ENCODE results near the gene COMMD6. TPM values are rescaled to one million over a fixed set of nuclear protein-coding genes. Genes with fewer than 3 reads are reported as not detected.
A peak's percentile ranks its signal among the peaks of the same experiment; 100 is the strongest.

Gene COMMD6
- total RNA-seq, 3 donors from 2014 or later (not counting 1 experiment from before 2014, with no cell fraction given) = 111 to 149 (median 118) TPM

- intact Hi-C loops (cut with micrococcal nuclease) = no loop called here
- H3K36me3 Mint-ChIP-seq = no peaks in the 10 kb centered on the region
- WGBS (ENCODE audit: insufficient coverage) = 67% methylated on average over 3 of the region's 4 CpGs
- peaks cover 21 to 24% of the 10 kb centered on the region in 2 donors for H3K4me1 Mint-ChIP-seq
- peaks cover 0 to 2% of the 10 kb centered on the region in 2 donors for H3K27me3 Mint-ChIP-seq (ENCODE audit: low read depth in 2 of 2)
- H3K36me3 ChIP-seq (ENCODE audit: control insufficient read depth, insufficient read depth, low read length) = no peaks in the 10 kb centered on the region
- H3K4me1 ChIP-seq (ENCODE audit: control insufficient read depth, insufficient read depth, low read length) = peaks cover 9% of the 10 kb centered on the region
- TF ChIP-seq CTCF (IDR thresholded peaks at IDR 0.05) = no peak
- ATAC-seq (no peak), DNase-seq (no peak)
- no peak overlapping the region for H3K4me3 ChIP-seq (ENCODE audit: low read length)
- no peak overlapping the region for H3K4me3 Mint-ChIP-seq
- no peaks in the 10 kb centered on the region for H3K9me3 ChIP-seq (ENCODE audit: control insufficient read depth, insufficient read depth, low read length)
- H3K27ac Mint-ChIP-seq = no peak overlapping the region
- no peaks in the 10 kb centered on the region for H3K27me3 ChIP-seq (ENCODE audit: control insufficient read depth, insufficient read depth, low read length)
- H3K27ac ChIP-seq (ENCODE audit: low read length) = no peak overlapping the region
- no peaks in the 10 kb centered on the region for H3K9me3 Mint-ChIP-seq
Observed at GRCh38 chr13:75541287-75541686, 3.6 kb upstream of the COMMD6 start.

DNA sequence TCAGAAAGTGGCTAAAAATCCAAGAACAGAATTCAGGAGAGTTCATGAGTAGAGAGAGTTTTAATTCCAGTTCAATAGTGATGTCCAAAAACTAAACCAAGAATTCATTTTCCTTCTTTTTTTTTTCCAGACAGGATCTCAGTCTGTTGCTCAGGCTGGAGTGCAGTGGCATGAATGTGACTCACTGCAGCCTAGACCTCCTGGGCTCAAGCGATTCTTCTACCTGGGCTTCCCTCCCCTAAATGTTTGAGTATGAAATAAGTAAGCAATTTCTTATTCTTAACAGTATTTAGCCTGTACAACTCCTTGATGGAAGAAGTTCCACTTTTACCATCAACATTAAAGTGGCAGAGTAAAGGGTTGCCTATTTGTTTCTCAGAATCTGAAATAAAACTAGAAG lies 3.8 kb downstream of the COMMD6 start:
- peaks cover 68 to 69% of the 10 kb centered on the region in 2 donors for H3K4me1 Mint-ChIP-seq
- no peaks in the 10 kb centered on the region for H3K36me3 Mint-ChIP-seq
- intact Hi-C loops (cut with micrococcal nuclease) = no loop called here
- peaks cover 17% of the 10 kb centered on the region for H3K36me3 ChIP-seq (ENCODE audit: control insufficient read depth, insufficient read depth, low read length)
- H3K4me1 ChIP-seq (ENCODE audit: control insufficient read depth, insufficient read depth, low read length) = peaks cover 9% of the 10 kb centered on the region
- no peak for TF ChIP-seq CTCF (IDR thresholded peaks at IDR 0.05)
- no peaks in the 10 kb centered on the region for H3K27me3 ChIP-seq (ENCODE audit: control insufficient read depth, insufficient read depth, low read length)
- ATAC-seq (no peak), DNase-seq (no peak)
- no peak overlapping the region for H3K4me3 ChIP-seq (ENCODE audit: low read length)
- no peak overlapping the region for H3K27ac Mint-ChIP-seq
- no peaks in the 10 kb centered on the region for H3K9me3 Mint-ChIP-seq
- no peaks in the 10 kb centered on the region for H3K27me3 Mint-ChIP-seq (ENCODE audit: low read depth in 2 of 2)
- no CpG with 5 or more reads among the region's 1 CpG for WGBS (ENCODE audit: insufficient coverage)
- no peaks in the 10 kb centered on the region for H3K9me3 ChIP-seq (ENCODE audit: control insufficient read depth, insufficient read depth, low read length)
- no peak overlapping the region for H3K27ac ChIP-seq (ENCODE audit: low read length)
- H3K4me3 Mint-ChIP-seq = no peak overlapping the region

- H3K27ac Mint-ChIP-seq = peak overlapping the region; percentile 23 to 48
- H3K4me1 Mint-ChIP-seq = peaks cover 44 to 45% of the 10 kb centered on the region in 2 donors
- intact Hi-C loops (cut with micrococcal nuclease) = no loop called here
Observed at GRCh38 chr13:75530549-75530961, 7.1 kb downstream of the COMMD6 start.

More at GRCh38 chr13:75530549-75530961, 7.1 kb downstream of the COMMD6 start:
- H3K36me3 Mint-ChIP-seq = peaks cover 3% of the 10 kb centered on the region
- no peak overlapping the region for H3K4me3 ChIP-seq (ENCODE audit: low read length)
- no peaks in the 10 kb centered on the region for H3K9me3 Mint-ChIP-seq
- DNase-seq (no peak), ATAC-seq (peak in 2 of 3 donors; percentile 50 to 67)
- H3K9me3 ChIP-seq (ENCODE audit: control insufficient read depth, insufficient read depth, low read length) = no peaks in the 10 kb centered on the region
- H3K36me3 ChIP-seq (ENCODE audit: control insufficient read depth, insufficient read depth, low read length) = peaks cover 31% of the 10 kb centered on the region
- no peaks in the 10 kb centered on the region for H3K27me3 Mint-ChIP-seq (ENCODE audit: low read depth in 2 of 2)
- H3K4me3 Mint-ChIP-seq = no peak overlapping the region
- no peak for TF ChIP-seq CTCF (IDR thresholded peaks at IDR 0.05)
- no peaks in the 10 kb centered on the region for H3K27me3 ChIP-seq (ENCODE audit: control insufficient read depth, insufficient read depth, low read length)
- no peaks in the 10 kb centered on the region for H3K4me1 ChIP-seq (ENCODE audit: control insufficient read depth, insufficient read depth, low read length)
- no peak overlapping the region for H3K27ac ChIP-seq (ENCODE audit: low read length)
